Stimulated activated CD4-positive, alpha-beta T cell treated with anti-CD3 and anti-CD28 coated beads, Interleukin-15, amount 100 ng/mL, for 1 hour (primary cell): ENCODE data around the gene CAMK1D.

ENCODE experiments used
- DNase-seq, 2 donors: peaks; one replicate each; pipeline ENCODE4 v3.0.0-alpha.2; 2020; ENCODE audit warnings: low read depth in 1 of 2, low spot score in 1 of 2

The CAMK1D gene

DNA sequence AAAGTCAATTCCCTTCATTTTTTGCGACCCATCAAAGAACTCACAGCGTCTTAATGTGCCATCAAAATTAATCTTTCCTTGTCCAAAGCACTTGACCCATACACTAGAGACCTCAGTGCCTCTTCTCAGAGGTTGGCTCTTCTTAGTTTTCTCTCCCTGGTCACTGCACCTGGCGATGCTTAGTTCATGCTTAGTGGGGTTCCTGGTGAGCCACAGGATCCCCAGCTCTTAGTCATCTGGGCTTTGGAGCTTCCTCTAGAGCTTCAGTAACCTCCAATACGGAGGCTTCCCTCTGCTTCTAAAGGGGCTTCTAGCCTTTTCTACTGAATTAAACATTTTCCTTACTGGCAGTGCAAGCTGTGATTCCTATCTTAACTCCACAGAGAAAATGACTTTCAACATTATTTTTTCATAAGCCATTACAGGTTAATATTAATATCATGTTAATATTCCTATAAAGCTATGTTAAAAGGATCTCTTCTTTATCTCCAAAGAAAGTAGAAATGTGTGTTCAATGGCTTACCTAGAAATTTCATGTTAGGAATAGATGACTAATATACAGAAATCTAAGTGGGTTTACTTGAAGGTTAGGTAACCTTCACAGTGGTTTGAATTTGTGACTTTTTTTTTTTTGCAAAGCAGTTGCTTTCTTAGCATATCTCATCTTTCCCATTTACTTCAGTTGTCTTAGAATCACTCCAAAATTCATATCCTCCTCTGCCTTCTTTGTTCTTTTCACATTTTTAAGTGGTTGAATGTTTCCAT lies 295.2 kb downstream of the CAMK1D start:
- no peak for DNase-seq

DNA sequence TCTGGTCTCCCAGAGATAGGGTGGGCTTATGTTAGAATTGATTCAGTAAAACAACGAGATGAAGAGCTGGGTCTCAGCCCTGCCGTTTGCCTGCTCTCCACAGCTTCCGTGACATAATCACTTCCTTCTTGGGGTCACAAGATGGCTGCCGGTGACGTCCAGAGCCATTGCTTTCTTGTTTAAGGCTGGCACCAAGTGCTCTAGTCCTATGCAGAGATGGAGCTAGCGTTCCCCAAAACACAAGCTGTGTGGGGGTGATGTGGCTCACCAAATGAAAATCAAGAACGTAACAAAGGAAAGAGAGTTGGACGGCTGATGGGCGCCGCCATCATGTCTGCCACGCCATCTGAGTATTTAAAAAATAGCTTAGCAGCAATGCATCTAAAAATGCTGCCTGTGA lies 296.1 kb downstream of the CAMK1D start:
- no peak for DNase-seq

DNA sequence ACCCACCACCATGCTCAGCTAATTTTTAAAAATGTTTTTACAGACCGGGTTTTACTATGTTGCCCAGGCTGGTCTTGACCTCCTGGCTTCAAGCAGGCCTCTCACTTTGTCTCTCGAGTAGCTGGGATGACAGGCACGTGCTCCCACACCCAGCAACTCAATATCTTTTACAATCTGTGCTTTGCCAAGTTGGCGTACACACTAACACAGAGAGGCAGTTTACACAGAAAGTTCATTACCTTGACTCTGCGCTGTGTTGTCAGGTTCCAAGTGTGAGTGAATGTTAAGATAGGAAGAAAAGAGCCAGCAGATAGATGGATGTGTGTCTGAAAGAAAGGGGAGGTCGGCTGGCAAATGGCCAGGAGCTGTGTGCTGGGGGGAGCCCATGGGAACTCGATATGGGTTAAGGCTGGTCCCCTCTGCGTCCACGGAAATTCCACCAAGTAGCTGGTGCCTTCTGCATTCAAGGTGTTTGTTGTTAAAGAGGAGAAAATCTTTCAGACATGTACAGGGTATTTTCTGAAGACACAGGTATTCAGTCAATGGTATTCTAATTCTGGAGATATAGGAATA lies 299.8 kb downstream of the CAMK1D start:
- no peak for DNase-seq

DNA sequence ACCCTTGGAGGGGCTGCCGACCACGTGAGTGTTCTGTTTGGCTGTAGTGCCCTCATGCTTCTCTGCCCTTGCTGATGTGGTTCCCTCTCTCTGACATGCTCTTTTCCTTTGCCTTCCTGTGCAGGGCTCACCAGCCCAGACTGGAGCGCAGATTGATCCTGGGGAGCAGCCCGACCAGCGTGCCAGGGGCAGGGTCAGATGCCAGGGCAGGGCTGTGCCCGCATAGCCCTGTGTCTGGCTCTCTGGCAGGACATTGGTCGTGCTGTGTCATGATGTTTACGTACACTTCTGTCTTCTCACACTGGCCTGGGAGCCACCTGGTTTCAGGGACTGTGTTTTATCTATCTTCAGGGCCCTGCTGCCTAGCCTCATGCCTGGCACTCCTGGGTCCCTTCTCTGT lies 300.8 kb downstream of the CAMK1D start:
- no peak for DNase-seq

DNA sequence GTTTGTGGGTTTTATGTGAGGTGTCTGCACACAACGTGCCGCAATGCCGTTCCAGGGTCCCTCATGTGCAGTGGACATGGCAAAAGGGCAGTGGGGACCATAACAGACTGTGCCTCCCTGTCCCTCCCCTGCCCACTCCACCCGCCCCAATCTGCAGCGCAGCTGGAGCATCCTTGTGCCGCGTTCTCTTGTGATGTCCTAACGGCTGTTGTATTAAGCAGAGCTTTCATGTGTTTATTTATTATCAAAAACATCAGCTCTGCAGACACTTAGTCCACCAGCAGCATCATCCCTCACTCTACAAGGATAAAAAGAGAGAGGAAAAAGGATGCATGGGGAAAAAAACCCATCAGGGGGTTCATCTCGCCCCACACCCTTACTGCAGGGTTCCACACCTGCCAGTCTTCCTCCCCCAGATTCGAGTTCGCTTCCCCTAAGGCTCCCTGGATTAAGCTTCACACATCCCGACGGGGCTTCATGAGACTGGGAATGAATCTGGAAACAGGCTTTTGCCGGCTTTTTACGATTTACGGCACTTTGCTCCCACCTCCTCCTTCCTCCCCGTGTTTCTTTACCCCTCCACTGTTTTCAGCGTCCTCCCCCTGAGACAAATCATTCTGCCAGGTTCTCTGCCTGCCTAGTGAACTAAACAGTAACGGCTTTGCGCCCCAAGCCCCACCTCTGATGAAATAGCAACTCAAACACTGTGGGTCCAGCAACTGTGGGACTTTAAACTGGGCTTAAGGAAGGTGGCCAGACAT lies 301.4 kb downstream of the CAMK1D start:
- DNase-seq, result no peak

- DNase-seq, result no peak
Observed at GRCh38 chr10:12655940-12656339, 306.6 kb downstream of the CAMK1D start.

GRCh38 chr10:12656518-12657142 lies 307.3 kb downstream of the CAMK1D start:
- DNase-seq, result no peak

DNA sequence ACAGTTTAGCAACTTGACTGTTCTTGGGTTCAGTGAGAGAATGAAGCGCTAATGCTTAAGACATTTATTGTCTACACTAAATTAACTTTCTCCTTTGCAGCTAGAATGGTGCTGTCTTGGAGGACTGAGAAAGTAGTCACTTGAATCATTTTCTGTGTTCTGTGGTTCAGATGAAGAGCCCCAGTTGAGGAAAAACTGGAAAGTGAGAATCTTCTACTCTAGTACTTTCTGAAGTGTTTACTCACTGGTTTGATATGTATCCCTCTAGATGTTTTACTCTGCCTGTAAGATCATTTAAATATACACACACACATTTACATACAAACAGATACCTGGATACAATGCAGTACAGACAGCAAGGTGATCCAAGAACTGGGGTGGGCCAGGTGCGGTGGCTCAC lies 308.1 kb downstream of the CAMK1D start:
- no peak for DNase-seq

GRCh38 chr10:12658526-12658925 lies 309.2 kb downstream of the CAMK1D start:
- no peak for DNase-seq

- no peak for DNase-seq
Observed at GRCh38 chr10:12659706-12660105, 310.4 kb downstream of the CAMK1D start.

- DNase-seq, result no peak
Observed at GRCh38 chr10:12660812-12661211, 311.5 kb downstream of the CAMK1D start.

- no peak for DNase-seq
Observed at GRCh38 chr10:12661671-12662070, 312.3 kb downstream of the CAMK1D start.

DNA sequence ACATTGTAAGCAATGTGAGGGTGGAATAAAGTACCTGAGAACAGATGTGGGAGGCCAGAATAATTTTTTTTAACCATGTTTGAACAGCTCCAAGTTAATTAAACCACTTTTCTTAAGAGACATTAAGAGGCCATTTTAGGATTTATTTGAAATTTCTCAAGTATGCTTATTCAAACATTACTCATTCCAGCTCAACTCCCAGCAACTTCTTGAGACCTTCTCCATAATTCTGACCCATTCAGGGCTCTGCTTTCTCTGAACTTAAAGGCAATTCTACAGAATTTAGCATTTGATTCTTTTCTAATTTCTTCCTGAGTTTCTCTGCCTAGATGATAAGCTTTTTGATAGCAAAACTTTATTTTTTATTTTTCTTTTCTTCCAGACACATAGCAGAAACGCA lies 314.5 kb downstream of the CAMK1D start:
- DNase-seq, result no peak

GRCh38 chr10:12665501-12665900 lies 316.2 kb downstream of the CAMK1D start:
- no peak for DNase-seq

DNA sequence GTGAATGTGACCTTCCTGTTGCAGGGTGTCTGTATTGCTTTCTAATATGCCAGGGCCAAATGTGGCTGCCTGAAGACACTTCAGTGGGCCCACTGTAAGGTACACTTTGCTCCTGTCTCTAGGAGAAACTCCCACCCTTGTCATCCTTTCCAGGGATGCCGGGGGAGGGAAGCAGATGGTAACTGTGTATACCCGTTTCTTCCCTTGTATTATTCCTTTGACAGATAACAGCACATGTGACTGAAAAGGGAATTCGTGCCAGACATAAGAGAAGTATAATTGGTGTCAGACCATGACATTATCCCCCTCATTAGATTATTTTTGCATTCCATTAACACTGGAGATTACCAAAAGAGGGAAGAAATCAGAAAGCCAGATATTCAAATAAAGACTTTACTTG lies 317.7 kb downstream of the CAMK1D start:
- DNase-seq, result no peak

DNA sequence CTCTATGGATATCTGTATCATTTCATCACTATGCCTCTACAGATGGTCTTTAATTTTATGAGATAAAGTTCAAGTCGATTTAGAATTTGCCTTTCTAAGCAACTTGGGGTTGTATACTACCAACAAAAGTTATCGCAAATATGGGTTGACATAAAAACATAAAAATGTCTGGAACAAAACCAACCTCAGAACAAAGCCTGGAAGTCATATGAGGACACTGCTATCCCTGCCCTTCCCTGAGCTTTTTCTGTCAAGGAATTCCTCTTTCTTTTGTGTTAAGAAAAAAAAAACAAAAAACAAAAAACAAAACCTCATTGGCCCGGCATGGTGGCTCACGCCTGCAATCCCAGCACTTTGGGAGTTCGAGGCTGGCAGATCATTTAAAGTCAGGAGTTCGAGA lies 319.3 kb downstream of the CAMK1D start:
- no peak for DNase-seq

GRCh38 chr10:12670004-12670403 lies 320.7 kb downstream of the CAMK1D start:
- no peak for DNase-seq

- DNase-seq, result no peak
Observed at GRCh38 chr10:12675186-12675585, 325.8 kb downstream of the CAMK1D start.

DNA sequence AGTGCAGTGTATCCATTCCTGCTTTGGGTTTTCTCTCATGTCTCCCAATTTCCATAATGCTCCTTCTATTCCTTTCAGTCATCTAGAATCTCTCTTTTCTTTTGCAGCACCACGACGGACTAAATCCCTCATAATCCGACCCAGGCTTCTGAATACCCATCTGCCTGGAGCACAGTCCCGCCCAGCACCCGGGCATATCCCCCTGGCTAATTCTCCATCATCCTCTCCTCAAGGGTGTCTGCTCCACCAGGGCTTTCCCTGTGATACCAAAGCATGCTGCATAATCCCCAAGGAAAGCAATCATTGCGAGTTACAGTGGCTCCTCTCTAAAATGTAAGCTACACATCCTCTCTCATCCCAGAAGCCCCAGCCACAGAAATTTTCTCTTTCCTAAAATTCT lies 330.3 kb downstream of the CAMK1D start:
- DNase-seq, result no peak

GRCh38 chr10:12681252-12681651 lies 331.9 kb downstream of the CAMK1D start:
- no peak for DNase-seq

DNA sequence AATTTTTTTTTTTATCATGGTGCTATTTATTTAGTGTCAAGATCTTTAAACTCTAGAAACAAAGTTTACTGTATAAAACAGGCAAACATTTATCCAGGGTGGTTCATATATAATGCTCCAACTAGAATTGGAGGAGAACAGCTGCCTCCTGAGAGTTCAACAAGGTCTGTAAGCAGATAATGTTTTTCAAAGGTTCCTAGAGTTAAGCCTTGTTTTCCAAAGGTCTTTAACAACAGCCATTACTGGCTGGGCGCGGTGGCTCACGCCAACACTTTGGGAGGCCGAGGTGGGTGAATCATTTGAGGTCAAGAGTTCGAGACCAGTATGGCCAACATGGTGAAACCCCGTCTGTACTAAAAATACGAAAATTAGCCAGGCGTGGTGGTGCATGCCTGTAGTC lies 335.4 kb downstream of the CAMK1D start:
- no peak for DNase-seq
